HG03571 (cell line): ENCODE results near the gene CACNB2.
"Not testable (repeated sequence)": the region's sequence is repeated elsewhere in the genome, so short reads cannot be mapped to it uniquely, and the experiment has no call there.

Source experiments
- ATAC-seq: cut with Tn5 transposase; IDR thresholded peaks from one replicate; pipeline ENCODE4 v1.9.1; 2021; ENCODE audit not compliant: unreplicated experiment

The CACNB2 gene

GRCh38 chr10:18196806-18197550 lies 56.8 kb downstream of the CACNB2 start:
- ATAC-seq: no peak

- no peak for ATAC-seq
These were observed 57.5 kb downstream of the CACNB2 start for GRCh38 chr10:18197706-18198105.

- no peak for ATAC-seq
These were observed 61.7 kb downstream of the CACNB2 start for GRCh38 chr10:18201877-18202276.

- no peak for ATAC-seq
These were observed 62.6 kb downstream of the CACNB2 start for GRCh38 chr10:18202680-18203460.

- ATAC-seq: no peak
These were observed 63.2 kb downstream of the CACNB2 start for GRCh38 chr10:18203471-18203870.

- ATAC-seq: no peak
These were observed 64.0 kb downstream of the CACNB2 start for GRCh38 chr10:18204039-18204835.

GRCh38 chr10:18205098-18205834 lies 65.0 kb downstream of the CACNB2 start:
- ATAC-seq: no peak

GRCh38 chr10:18208186-18208585 lies 68.0 kb downstream of the CACNB2 start:
- not testable (repeated sequence) for ATAC-seq

GRCh38 chr10:18209241-18209640 lies 69.0 kb downstream of the CACNB2 start:
- no peak for ATAC-seq

GRCh38 chr10:18210711-18211110 lies 70.5 kb downstream of the CACNB2 start:
- no peak for ATAC-seq

GRCh38 chr10:18211862-18212261 lies 71.6 kb downstream of the CACNB2 start:
- no peak for ATAC-seq

- ATAC-seq: no peak
These were observed 73.0 kb downstream of the CACNB2 start for GRCh38 chr10:18213271-18213670.

- no peak for ATAC-seq
These were observed 74.7 kb downstream of the CACNB2 start for GRCh38 chr10:18214691-18215563.

GRCh38 chr10:18216482-18216881 lies 76.3 kb downstream of the CACNB2 start:
- ATAC-seq: no peak

- ATAC-seq: no peak
These were observed 77.4 kb downstream of the CACNB2 start for GRCh38 chr10:18217577-18217976.

- no peak for ATAC-seq
These were observed 78.9 kb downstream of the CACNB2 start for GRCh38 chr10:18219146-18219545.

- ATAC-seq: no peak
These were observed 80.9 kb downstream of the CACNB2 start for GRCh38 chr10:18221123-18221522.

- no peak for ATAC-seq
These were observed 81.7 kb downstream of the CACNB2 start for GRCh38 chr10:18221882-18222281.

GRCh38 chr10:18222866-18223265 lies 82.6 kb downstream of the CACNB2 start:
- ATAC-seq: no peak

- no peak for ATAC-seq
These were observed 83.7 kb downstream of the CACNB2 start for GRCh38 chr10:18223898-18224297.
